ENCODE measurements around the gene RYR2.

- TF ChIP-seq CTCF (conservative IDR thresholded peaks at IDR 0.05), result no peak
- no peak for TF ChIP-seq ZFX (IDR thresholded peaks at IDR 0.05)
Measured at GRCh38 chr1:237145379-237146135, 103.6 kb downstream of the RYR2 start.
